Suprapubic skin (tissue), 4 donors: ENCODE results near the gene EXOSC10.

Source experiments
- EP300 ChIP-seq: sonication (generic); formaldehyde crosslinking; IDR thresholded peaks from one replicate; pipeline ENCODE4 v1.6.1; 2017; ENCODE audit warnings: antibody characterized with exemption
- POLR2A ChIP-seq, 2 donors: fragments of 450-650 bp; IDR thresholded peaks; one replicate each; pipeline ENCODE4 v1.6.1; 2017; ENCODE audit warnings: antibody characterized with exemption in 2 of 2, mild to moderate bottlenecking in 2 of 2, moderate library complexity in 2 of 2
- POLR2AphosphoS5 ChIP-seq, 3 donors: sonication (generic); formaldehyde crosslinking; IDR thresholded peaks; one replicate each; pipeline ENCODE4 v1.6.1; 2017; ENCODE audit warnings: antibody characterized with exemption in 3 of 3
- TF ChIP-seq, protein P1 (sequence below), 2 donors: fragments of 200-600 bp in 1 of 2; fragments of 450-650 bp in 1 of 2; sonication (generic) in 1 of 2; IDR thresholded peaks; one replicate each; pipeline ENCODE4 v1.5.1; 2016 to 2019; ENCODE audit warnings: antibody characterized with exemption in 2 of 2, mild to moderate bottlenecking in 1 of 2, moderate library complexity in 1 of 2

DNA sequence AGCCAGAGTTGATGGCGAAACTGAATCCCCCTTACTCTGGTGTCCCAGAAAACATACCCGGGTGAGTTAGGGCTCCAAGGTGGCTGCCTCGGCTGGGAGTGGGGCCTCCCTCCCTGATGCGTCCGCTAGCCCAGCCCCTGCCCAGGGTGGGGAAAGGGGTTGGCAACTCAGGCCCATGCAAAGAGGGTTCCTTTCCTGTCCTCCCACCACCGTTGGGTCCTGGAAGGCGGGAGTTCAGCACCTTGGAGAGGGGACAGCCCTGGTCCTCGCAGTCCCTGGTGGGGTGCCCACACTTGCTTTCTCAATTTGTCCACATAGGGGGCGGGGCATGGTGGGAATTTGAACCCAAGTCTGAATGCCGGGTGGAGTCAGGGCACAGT is 45.9 kb downstream of the EXOSC10 start:
- TF ChIP-seq POLR2A (IDR thresholded peaks at IDR 0.05): no peak
- TF ChIP-seq, protein P1, sequence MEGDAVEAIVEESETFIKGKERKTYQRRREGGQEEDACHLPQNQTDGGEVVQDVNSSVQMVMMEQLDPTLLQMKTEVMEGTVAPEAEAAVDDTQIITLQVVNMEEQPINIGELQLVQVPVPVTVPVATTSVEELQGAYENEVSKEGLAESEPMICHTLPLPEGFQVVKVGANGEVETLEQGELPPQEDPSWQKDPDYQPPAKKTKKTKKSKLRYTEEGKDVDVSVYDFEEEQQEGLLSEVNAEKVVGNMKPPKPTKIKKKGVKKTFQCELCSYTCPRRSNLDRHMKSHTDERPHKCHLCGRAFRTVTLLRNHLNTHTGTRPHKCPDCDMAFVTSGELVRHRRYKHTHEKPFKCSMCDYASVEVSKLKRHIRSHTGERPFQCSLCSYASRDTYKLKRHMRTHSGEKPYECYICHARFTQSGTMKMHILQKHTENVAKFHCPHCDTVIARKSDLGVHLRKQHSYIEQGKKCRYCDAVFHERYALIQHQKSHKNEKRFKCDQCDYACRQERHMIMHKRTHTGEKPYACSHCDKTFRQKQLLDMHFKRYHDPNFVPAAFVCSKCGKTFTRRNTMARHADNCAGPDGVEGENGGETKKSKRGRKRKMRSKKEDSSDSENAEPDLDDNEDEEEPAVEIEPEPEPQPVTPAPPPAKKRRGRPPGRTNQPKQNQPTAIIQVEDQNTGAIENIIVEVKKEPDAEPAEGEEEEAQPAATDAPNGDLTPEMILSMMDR (IDR thresholded peaks at IDR 0.05): no peak
- no peak for TF ChIP-seq EP300
- no peak for TF ChIP-seq POLR2AphosphoS5 (IDR thresholded peaks at IDR 0.05)
